Cardiac fibroblast (primary cell): ENCODE data around the gene ORC1.
A peak's percentile ranks its signal among the peaks of the same experiment; 100 is the strongest.

ENCODE experiments used
- DNase-seq, 2 donors: peaks; one replicate each; pipeline versions ENCODE4 v3.0.0 to v3.0.0-alpha.2; 2010; ENCODE audit warnings: low read depth in 2 of 2
- H3K4me3 ChIP-seq, 2 donors: replicated peaks in 1 of 2; 1 replicate in 1 of 2; 2 replicates in 1 of 2; pipeline ENCODE4 v1.5.1; 2011; ENCODE audit warnings: low read depth in 2 of 2, low read length in 2 of 2, mild to moderate bottlenecking in 2 of 2, moderate library complexity in 1 of 2
- TF ChIP-seq, protein P1 (sequence below): IDR thresholded peaks from one replicate; pipeline ENCODE4 v1.5.1; 2011; ENCODE audit warnings: low read depth, mild to moderate bottlenecking, low read length, inconsistent platforms

The ORC1 gene

GRCh38 chr1:52352690-52353089, 51.5 kb downstream of the ORC1 start:
- H3K4me3 ChIP-seq, result no peak overlapping the region
- TF ChIP-seq, protein P1, sequence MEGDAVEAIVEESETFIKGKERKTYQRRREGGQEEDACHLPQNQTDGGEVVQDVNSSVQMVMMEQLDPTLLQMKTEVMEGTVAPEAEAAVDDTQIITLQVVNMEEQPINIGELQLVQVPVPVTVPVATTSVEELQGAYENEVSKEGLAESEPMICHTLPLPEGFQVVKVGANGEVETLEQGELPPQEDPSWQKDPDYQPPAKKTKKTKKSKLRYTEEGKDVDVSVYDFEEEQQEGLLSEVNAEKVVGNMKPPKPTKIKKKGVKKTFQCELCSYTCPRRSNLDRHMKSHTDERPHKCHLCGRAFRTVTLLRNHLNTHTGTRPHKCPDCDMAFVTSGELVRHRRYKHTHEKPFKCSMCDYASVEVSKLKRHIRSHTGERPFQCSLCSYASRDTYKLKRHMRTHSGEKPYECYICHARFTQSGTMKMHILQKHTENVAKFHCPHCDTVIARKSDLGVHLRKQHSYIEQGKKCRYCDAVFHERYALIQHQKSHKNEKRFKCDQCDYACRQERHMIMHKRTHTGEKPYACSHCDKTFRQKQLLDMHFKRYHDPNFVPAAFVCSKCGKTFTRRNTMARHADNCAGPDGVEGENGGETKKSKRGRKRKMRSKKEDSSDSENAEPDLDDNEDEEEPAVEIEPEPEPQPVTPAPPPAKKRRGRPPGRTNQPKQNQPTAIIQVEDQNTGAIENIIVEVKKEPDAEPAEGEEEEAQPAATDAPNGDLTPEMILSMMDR, result no peak
- no peak for DNase-seq

DNA sequence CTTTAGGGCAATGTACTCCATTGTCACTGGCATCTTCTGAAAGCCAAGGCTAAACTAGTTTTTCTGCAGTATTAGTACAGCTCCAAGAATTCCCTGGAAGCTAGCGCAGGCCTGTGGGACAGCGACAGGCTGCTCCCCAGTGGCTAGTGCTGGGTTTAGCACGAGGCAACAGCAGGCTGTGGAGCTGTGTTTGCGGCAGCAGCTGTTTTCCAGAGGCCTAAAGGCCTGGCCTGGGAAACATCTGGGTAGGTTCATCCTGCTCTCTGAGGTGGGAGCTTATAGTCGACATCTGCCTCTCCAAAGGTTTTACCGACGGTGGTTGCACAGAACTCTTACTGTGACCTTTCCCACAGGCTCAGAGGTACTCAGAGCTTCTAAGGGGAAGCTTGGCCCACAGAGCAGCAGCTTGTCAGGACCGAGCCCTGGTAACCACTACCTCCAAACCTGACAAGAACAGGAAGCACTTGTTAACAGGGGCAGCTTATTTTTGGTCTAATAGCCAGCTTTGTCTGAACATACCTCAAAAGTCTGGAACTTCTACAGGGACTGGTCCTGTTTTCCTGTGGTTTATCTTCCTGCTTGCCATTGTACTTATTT, 55.4 kb downstream of the ORC1 start:
- TF ChIP-seq, protein P1, result peak; percentile 29
- no peak overlapping the region for H3K4me3 ChIP-seq
- peak; percentile 39 to 53 for DNase-seq

- TF ChIP-seq, protein P1, result no peak
- H3K4me3 ChIP-seq, result no peak overlapping the region
- no peak for DNase-seq
Measured at GRCh38 chr1:52346653-52347052, 57.6 kb downstream of the ORC1 start.

DNA sequence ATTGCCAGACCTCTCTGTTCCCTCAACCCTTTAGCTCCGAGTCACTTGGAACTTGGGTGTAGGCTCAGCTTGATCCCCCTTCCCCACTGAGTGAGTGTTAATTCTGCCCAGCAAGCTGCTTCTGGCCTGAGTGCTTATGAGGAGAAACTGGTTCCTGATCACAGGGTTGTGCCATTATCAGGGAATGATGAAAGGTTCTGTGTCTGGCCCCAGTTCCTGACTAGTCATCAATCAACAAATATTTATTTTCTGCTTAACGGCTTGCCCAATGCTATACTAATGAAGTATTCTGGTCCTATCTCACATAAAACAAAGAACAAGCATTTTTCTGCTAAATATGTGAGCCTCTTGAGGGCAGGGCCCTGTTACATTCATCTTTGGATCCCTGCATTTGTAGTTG, 59.0 kb downstream of the ORC1 start:
- DNase-seq, result no peak
- TF ChIP-seq, protein P1, result no peak
- H3K4me3 ChIP-seq, result no peak overlapping the region

GRCh38 chr1:52343979-52344378, 60.2 kb downstream of the ORC1 start:
- H3K4me3 ChIP-seq, result no peak overlapping the region
- DNase-seq, result no peak

GRCh38 chr1:52341655-52342260, 62.5 kb downstream of the ORC1 start:
- H3K4me3 ChIP-seq, result no peak overlapping the region
- TF ChIP-seq, protein P1, result no peak
- DNase-seq, result no peak

More at GRCh38 chr1:52343979-52344378, 60.2 kb downstream of the ORC1 start:
- TF ChIP-seq, protein P1, result no peak
